GM03348 (cell line): Measurements from ENCODE around the gene ADISSP.
A peak's percentile ranks its signal among the peaks of the same experiment; 100 is the strongest.

Source experiments
- DNase-seq: peaks from one replicate; pipeline ENCODE4 v3.0.0; 2012; ENCODE audit warnings: low spot score

ADISSP gene

DNA sequence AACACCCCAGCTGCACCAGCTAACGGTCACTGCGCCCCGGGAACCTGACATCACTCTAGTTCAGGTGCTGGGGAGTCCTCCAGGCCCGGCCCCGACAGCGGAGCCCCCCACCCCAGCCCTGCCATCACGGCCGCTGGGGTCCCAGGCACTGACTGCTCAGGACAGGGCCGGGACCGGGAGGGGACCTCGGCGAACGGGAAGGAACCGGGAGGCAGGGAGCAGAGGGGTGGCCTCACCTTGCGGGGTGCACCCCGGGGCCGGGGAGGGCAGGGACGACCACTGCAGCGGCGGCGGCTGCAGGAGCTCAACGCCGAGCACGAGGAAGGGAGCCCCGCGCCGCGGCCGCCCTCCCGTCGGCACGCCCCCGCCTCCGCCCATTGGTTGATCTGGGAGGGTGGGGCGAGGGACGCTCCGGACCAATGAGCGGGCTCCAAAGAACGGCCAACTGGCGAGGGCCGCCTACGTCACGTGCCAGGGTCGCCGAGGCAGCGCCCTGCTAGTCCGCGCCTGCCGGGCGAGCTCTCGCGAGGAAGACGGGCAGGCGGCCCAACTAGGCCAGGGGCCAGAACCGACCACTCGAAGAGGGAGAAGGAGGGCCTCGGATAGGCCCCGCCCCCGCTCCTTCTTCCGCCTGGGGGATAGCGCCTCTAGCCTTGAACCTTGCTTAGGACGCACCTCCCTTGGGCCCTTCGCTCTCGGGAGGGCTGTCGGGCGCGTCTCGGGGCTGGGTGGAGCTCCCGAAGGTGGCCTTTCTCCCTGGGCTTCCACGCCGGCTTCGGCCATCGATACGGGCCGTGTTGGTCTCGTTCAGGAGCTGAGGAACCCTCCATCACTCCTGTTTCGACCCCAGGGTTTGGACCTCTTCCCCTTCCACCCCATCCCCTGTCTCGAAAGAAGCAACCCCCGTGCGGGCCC, at the start of gene ADISSP:
TSS of gene ADISSP (minus strand) at position 327 of the 915 bp plus-strand sequence. CDS start 7,653 bp downstream, outside the sequence.
- peak; percentile 100 for DNase-seq

DNA sequence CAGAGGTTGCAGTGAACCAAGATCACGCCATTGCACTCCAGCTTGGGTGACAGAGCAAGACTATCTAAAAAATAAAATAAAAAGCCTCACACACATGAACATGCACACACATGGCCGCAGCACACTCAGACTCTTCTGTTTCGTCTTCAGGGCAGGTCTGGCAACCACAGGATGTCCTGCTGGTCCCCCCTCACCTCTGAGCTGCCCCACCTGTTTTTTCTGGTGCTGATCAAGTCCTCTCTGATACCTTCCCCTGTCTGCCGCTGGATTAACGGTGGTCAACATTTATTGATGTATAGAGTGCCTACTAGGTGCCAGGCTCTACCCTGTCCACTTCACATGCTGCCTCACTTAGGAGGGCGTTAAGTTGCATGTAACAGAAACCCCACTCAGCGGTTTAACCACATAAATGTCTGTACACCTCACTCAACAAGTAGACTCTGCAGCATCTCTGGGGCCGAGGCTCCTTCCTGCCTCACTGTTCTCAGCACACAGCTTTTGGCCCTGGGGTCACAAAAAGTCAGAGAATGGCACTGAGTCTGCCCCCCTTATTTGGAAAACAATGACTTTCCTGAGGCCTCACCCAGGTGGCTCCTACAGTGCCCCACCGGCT, 48.3 kb upstream of the ADISSP start:
- DNase-seq: no peak

DNA sequence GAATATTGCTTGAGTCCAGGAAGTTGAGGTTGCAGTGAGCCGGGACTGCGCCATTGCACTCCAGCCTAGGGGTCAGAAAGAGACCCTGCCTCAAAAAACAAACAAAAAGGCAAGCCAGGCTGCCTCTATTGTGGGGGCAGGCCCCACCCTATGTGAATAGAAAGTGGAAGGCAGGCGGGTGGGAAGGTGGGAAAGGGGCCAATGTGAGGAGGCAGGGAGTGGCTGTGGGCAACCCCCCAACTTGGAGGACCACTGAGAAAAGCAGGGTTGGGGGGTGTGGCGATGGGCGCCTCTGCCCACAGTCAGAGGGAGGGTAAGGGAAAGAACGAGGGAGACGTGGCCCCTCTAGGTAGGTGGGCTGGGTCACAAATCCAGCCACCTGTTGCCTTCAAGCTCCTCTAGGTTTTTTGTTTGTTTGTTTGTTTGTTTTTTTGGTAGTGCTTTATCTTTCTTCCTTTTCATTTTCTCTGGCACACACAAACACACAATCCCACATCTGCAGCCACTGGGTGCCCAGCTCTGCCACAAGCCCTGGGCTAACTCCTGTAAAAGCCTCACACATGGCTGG, 47.5 kb upstream of the ADISSP start:
- no peak for DNase-seq

DNA sequence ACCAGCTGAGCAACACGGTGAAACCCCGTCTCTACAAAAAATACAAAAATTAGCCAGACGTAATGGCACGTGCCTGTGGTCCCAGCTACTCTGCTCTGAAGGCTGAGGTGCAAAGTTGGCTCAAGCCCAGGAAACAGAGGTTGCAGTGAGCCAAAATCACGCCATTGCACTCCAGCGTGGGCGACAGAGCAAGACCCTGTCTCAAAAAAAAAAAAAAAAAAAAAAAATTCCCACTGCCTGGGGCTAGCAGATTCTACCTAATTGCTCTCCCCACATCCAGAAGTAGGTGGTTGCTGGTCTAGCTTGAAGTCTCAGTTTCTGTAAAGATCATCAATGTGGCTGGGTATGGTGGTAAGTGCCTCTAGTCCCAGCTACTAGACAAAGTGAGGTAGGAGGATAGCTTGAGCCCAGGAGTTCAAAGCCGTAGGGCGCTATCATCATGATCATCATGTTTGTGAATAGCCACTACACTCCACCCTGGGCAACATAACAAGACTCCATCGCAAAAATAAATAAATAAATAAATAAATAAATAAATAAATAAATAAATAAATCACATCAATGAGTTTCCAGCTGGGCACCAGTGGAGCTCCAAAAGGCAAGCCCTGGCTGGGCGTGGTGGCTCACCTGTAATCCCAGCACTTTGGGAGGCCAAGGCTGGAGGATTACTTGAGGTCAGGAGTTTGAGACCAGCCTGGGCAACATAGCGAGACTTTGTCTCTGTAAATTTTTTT, 46.5 kb upstream of the ADISSP start:
- DNase-seq: no peak

DNA sequence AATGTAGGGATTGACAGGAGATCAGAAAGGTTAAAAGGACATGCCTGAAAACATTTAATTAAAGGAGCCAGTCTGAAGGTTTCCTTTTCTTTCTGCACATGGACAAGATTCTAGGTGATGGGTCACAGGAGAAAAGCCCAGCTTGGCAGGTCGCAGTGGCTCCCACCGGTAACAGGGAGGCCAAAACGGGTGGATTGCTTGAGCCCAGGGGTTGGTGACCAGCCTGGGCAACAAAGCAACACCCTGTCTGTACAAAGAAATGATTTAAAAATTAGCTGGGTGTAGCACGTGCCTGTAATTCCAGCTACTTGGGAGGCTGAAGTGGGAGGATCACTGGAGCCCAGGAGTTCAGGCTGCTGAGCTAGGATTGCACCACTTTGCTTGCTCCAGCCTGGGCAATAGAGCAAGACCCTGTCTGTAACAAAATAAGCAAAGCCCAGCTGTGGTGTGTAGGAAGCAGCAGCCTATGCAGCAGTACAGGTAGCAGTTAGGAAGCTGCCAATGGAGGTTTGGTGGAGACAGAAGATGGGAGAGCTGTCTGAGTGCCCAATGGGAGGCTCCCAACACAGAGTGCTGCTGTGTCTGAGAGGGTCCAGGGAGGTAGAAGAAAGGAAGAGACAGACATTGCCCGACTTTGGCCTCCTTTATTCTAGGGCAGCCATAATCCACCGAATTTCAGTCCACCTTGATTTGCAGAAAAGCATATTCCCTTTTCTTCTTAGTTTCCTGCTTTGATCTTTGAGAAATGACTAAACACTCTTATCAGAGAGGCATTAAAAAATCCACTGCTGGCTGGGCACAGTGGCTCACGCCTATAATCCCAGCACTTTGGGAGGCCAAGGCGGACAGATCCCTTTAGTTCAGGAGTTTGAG, 45.7 kb upstream of the ADISSP start:
- DNase-seq: no peak

DNA sequence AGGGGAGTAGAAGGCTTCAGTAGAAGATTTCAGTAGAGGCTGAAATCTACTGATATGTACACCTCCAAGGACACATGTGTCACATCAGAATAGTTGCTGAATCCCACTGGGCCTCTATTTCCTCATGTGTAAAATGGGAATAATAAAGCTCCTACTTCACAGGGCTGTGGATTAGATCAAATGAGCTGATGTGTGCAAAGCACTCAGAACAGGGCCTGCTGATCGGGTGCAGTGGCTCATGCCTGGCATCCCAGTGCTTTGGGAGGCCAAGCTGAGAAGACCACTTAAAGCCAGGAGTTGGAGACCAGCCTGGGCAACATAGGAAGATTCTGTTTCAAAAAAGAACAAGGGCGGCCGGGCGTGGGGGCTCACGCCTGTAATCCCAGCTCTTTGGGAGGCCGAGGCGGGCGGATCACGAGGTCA, 44.7 kb upstream of the ADISSP start:
- no peak for DNase-seq

DNA sequence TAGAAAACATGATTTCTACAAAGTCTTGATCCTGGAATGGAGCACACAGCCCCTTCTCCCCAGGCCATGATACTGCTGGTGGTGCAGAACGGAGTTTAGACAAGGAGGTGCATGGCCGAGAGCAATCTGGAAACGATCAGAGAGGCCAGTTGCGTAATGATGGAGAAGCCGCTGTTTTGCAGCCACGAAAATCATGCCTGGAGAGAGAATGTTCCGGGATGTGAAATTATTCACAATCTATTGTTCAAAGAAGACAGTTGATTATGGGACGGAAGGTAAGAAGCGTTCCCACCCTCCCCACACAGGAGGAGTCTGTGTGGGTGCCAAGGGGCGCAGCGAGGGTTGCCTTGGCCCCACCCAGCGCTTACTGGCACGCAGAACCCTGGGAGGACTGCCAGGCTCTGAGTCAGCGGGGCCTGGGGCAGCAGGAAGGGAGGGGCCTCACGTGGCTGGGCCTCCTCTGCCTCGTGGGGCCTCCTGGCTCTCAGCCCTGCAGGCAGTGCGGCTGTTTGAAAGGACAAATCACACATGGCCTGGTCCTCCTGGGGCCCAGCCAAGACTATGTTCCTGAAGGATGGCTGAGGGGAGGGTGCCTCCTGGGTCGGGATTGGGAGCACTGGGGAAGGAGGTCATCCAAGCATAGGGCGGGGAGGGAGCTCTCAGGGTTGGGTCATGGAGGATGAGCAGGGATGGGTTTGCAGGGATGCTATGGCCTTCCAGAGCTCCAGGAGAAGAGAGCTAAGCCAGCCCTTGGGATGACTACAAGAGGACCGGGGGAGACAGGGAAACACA, 44.1 kb upstream of the ADISSP start:
- DNase-seq: peak; percentile 95

DNA sequence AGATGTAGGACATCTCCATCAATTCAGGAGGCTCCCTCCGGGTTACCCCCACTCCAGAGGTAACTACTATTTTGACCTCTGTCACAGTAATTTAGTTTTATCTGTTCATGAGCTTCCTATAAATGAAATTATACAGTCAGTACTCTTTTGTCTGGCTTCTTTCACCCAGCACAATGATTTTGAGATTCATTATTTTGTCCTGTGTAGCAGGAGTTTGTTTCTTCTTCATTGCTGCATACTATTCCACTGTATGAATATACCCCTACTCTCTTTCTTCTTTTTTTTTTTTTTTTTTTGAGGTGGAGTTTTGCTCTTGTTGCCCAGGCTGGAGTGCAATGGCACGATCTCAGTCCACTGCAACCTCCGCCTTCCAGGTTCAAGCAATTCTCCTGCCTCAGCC, 41.0 kb upstream of the ADISSP start:
- no peak for DNase-seq

DNA sequence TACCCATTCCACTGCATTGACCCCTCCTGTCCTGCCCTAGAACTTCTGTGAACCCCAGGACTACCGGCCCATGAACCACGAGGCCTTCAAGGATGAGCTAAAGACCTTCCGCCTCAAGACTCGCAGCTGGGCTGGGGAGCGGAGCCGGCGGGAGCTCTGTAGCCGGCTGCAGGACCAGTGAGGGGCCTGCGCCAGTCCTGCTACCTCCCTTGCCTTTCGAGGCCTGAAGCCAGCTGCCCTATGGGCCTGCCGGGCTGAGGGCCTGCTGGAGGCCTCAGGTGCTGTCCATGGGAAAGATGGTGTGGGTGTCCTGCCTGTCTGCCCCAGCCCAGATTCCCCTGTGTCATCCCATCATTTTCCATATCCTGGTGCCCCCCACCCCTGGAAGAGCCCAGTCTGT, 37.2 kb upstream of the ADISSP start:
- no peak for DNase-seq

DNA sequence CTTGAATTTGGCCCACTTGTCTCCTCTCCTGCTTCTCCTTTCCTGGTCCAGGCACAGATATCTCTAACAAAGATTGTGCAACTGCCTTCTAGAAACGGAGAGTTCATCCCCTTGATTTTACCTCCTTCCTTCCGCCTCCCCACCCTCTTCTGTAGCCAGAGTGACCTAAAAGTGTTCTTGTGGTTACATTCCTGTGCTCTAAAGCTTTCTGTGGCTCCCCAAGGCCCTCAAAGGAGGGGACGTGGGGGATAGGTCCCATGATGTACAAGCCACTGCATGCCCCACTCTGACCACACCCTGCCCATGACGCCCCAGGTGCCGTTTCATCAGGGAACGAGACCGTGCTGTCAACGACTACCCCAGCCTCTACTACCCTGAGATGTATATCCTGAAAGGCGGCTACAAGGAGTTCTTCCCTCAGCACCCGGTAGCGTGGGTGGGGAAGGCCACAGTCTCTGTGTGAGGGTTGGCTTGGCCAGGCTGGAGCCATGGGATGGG, 36.8 kb upstream of the ADISSP start:
- no peak for DNase-seq

DNA sequence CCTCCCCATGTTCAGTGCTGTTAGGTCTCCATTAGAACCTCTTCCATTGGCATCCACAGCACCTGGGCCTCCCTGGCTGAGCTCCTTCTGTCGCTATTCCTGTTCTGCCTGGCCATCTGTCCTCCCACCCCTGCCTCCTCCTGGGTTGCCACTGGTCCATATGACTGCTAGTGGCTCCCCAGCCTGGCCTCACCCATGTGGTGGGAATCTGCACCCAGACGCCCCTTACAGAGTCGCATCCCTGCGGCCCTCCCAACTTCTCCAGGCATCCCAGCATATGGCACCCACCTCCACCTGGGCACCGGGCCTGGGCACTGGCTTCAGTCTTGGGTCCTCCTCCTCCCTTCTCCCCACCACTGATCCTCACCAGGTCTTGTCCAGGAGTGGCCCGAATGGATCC, 36.3 kb upstream of the ADISSP start:
- no peak for DNase-seq

DNA sequence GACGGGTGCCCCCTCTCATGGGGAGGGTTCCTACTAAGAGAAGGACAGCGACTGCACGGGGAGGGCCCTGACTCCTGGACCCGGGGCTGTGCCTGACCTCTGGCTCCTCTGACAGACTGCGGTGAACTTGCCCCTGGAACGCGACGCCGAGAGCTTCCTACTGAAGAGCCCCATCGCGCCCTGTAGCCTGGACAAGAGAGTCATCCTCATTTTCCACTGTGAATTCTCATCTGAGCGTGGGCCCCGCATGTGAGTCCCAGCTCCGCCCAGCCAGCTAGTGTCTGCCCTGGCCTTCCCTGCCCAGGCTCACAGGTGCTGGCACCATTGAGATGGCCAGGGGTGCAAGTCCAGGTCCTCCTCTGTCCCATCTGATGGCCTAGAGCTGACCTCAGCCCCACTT, 35.7 kb upstream of the ADISSP start:
- no peak for DNase-seq

DNA sequence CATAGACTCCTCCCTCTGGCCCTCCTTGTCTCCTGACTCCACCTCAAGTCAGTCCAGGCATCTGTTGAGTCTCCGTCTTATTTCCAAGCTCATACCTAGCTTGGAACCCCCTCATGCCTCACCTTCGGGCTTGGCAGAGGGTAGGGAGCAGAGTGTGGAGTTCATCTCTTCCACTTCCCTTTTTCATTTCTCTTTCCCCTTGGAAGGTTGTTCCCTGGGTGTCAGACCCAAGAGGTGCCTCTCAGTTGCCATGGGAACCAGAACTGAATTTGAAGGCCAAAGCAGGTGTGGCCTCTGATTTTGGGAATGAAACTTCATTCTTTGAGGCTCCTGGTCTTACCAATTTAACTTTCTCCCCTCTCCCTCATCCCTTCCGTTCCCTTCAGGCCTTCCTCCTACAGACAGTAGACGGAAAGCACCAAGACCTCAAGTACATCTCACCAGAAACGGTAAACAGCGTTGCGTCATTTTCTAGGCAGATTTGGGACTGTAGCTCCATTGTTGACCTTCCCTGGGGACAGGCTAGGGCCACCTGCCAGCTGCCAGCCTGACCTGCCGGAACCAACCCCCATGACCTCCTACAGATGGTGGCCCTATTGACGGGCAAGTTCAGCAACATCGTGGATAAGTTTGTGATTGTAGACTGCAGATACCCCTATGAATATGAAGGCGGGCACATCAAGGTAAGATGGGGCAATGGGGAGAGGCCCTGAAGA, 35.1 kb upstream of the ADISSP start:
- DNase-seq: no peak

DNA sequence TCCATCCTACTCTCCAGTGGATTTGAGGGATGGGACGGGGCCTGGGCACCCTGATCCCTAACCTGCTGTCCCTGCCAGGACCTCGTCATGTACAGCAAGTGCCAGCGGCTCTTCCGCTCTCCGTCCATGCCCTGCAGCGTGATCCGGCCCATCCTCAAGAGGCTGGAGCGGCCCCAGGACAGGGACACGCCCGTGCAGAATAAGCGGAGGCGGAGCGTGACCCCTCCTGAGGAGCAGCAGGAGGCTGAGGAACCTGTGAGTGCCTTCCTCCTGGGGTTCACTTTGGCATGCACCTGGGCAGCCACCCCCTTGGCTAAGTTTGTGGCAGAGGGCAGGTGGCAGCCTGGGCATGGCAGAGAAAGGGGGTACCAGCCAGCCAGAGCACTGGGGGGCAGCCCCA, 34.3 kb upstream of the ADISSP start:
- no peak for DNase-seq

DNA sequence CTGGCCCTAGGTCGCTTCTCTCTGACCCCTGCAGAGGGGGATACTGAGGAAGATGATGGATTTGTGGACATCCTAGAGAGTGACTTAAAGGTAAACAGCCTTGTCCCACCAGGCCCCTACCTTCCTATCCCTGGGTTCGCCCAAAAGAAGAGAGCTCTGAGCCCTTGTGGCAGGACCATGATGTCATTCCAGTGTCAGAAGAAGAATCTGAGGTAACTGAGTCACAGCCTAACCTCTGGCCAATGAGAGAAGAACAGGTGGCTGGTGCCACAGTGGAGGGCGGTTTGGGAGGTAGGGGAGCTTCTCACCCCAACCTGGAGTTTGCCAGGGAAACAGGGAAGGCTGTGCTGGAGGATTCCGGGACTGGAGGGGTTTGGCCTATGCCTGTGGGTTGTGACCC, 33.7 kb upstream of the ADISSP start:
- no peak for DNase-seq

DNA sequence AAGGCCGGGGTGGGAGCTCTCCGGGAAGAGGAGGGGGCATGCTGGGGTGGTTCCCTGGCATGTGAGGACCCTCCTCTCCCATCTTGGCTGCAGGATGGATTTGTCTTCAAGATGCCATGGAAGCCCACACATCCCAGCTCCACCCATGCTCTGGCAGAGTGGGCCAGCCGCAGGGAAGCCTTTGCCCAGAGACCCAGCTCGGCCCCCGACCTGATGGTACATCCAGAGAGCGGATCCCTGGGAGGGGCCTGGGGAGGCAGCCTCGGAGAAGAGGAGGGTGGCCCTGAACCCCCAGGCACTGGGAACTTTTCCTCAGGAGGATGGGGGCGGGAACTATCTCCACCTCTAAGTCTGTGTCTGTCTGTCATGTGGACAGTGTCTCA, 33.3 kb upstream of the ADISSP start:
- no peak for DNase-seq

DNA sequence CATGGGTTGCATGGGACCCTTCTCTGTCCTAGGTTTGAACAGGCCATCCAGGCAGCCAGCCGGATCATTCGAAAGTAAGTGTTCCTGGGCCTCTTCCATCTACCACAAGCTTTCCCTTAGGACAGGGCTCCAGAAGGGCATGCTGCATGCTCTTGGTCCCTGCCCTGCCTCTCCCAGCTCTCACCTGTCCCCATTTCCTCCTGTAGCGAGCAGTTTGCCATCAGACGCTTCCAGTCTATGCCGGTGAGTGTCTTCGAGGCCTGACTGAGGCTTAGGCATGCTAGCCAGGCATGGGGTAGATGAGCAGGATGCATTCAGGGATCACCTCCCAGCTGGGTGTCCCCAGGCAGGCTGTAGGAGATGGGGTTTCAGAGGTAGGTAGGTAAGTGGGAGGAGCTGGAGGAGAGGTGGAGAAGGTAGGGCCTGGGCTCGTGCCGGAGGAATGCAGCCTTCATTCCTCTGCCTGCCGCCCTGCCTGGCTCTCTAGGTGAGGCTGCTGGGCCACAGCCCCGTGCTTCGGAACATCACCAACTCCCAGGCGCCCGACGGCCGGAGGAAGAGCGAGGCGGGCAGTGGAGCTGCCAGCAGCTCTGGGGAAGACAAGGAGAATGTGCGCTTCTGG, 32.8 kb upstream of the ADISSP start:
- no peak for DNase-seq

DNA sequence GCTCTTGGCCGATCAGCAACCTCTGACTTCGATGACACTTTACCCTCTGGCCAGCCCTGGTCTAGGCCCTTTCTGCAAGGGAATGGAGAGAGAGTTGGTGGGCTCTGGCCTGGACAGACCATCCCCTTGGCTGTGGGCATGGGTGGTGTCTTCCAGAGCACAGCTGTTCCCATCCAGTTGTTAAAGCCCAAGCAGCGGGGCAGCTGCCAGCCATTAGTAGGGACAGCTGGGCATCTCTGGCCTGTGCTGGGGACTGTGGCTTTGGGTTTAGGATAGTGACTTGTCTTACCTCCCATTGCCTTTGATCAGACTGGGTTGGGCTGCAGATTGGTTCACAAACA, 31.3 kb upstream of the ADISSP start:
- no peak for DNase-seq

DNA sequence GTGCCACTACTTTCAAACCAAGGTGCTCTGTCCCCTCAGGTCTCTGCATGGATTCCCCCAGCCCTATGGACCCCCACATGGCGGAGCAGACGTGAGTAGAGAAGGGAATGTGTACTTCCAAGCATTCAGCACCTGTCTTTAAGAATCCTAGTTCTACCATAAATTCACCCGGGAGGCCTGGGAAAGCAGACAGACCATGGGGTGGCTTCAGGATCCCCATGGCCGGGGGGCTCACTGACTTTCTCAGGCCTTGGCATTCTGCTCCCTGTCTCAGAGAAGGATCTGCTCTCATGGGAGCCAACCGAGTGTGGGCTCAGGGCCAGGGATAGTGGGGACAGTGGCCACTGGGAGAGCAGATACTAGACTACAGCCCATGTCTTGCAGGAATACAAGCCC, 30.8 kb upstream of the ADISSP start:
- DNase-seq: no peak
